COR-L47 (cell line): ENCODE results near the gene CALN1.
"Not testable (repeated sequence)": the region's sequence is repeated elsewhere in the genome, so short reads cannot be mapped to it uniquely, and the experiment has no call there.

Experiments
- DNase-seq: peaks from one replicate; lab custom pipeline; 2025; lab: John Stamatoyannopoulos, UW

Gene CALN1

DNA sequence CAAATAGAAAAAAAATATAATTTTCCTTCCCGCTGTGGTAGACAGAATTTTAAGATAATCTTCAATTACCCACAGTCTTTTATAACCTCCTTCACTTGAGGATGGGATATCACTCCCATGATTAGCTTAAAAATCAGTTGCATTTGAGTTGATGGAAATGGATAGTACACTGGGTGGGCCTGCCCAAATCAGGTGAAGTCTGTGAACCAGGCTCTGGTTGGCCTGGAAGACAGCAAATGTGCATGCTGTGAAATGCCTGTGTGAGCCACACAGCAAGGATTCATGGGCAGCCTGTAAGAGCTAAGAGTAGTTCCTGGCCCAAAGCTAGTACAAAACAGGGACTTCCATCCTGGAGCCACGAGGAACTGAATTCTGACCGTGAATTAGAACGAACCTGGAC lies 548.0 kb downstream of the CALN1 start:
- DNase-seq = no peak

- DNase-seq = no peak
These were observed 551.6 kb downstream of the CALN1 start for GRCh38 chr7:71860572-71860971.

GRCh38 chr7:71857338-71857737 lies 554.8 kb downstream of the CALN1 start:
- DNase-seq = no peak

GRCh38 chr7:71854546-71855397 lies 557.4 kb downstream of the CALN1 start:
- DNase-seq = no peak

DNA sequence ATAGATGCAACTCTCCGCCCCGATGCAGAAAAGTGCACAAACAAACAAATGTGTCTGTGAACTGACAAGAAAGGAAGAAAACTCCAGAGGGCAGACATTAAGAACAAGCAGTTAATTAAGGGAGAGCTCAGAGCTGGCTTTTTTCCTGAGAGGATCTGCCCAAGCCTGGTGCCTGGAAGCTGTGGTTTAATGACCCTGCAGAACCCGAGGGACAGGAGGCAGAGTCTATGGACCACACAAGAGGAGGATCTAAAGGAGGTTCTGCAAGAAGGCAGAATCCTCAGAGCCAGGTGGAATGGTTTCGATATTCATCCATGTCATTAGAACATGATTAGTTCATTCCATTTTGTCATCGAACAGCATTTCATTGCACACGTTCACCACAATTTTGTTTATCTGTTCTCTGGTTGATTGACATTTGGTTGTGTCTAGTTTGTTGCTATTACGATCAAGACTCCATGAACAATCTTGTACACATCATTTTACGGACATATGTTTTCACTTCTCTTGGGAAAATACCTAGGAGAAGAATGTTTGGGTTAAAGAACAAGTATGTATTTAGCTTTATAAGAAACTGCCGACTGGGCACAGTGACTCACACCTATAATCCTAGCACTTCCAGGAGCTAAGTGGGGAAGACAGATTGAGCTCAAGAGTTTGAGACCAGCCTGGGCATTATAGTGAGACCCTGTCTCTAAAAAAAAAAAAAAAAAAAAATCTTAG lies 560.2 kb downstream of the CALN1 start:
- no peak for DNase-seq

DNA sequence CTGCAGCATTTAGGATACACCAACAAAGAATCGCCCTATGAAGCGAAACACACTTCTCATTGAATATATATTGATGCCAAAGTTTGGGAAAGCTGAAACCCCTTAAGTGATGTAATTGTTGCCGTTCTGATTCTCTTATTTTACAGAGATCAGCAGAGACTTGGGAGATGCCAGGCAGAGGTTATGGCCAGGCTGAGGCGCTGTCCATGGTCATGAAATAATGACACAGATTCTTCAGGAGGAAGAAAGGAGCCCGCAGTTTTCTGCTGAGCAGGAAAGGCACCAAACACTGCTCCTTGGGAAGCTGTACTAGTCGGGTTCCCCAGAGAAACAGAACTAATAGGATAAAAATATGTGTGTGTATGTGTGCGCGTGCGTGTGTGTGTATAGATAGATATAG lies 566.0 kb downstream of the CALN1 start:
- no peak for DNase-seq

DNA sequence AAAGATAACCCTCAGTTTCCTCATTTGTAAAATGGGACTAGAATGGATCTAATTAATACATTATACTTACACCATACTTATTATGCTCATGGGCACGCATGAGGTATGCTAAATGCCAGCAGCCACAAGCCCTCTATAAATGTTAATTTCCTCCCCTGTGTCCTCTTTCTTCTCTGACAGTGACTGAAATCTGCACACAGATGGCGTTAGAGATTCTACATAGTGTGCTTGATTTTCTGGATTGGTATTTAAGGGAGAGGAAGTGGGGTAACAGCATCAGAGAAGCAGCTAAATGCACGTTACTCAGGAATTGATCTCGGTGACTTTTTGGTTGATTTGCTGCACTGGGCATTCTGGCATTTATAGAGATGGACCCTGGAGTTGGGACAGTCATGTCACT lies 568.5 kb downstream of the CALN1 start:
- no peak for DNase-seq

DNA sequence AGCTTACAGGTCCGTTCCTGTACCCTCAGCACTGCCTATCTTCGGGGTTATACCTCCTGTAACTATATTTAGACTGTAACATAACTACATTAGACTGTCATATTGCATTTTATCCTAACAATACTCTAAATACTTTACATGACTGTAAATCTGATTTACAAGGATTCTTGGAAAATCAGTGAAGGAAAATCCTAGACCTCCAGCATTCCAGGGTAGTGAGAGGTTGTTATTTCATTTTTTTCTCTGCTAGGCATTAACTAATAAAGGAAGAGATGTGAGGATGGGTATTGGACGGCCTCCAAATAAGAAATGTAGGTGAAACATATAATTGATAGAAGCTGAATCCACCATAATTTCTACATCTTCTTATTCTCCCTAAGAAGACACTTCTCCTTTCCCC lies 569.4 kb downstream of the CALN1 start:
- no peak for DNase-seq

DNA sequence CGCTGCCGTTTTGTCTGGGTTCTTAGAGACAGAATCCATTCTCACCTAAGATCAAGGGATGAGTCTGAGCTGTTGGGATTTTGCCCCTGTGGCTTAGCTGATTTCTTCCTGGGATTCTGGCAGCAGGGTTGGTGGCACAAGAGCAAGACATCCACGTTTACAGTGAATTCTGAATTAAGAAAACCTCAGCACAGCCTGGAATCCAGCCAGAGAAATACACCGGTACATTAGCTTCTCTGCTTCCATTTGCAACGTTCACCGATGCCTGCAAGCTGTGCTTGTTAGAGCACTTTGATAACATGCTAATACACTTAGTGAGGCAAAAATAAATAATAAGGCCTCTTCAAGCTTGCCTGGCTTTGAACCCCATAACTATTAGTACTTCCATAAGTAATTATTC lies 569.8 kb downstream of the CALN1 start:
- DNase-seq = no peak

GRCh38 chr7:71835056-71835455 lies 577.1 kb downstream of the CALN1 start:
- DNase-seq = no peak

DNA sequence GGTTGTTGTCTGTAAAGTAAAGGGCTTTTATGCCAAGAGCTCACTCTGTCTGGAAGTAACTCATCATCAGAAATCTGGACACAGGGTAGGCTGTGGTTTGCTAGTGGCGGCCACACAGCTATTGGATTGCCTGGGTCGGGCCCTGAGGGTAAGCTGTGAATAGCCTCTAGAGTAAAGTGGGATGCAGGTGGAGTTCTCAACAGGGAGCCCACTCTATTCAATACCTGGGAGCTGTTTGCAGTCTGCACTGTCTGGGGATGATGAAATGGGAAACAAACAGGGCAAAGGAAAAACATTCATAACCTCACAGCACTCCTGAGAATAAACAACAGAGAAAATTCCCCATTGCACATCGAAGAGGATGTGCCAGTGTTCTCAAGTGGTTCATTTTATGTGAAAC lies 582.6 kb downstream of the CALN1 start:
- DNase-seq = no peak

DNA sequence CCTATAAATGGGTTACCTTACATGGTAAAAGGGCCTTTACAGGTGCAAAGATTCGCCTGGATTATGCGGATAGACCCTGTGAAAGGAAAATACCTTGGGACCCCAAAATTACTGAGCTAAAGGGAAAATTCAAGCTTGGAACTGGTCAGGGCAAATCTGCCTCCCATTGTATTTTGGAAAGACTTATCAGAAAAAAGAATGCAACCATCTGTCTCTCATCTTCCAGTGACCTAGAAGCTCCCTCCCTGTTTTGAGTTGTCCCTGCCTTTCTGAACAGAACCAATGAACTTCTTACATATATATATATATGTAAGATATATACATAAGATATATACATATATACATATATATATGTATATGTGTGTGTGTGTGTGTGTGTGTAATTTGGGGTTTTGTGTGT lies 583.8 kb downstream of the CALN1 start:
- DNase-seq = no peak

- no peak for DNase-seq
These were observed 586.0 kb downstream of the CALN1 start for GRCh38 chr7:71826141-71826540.

GRCh38 chr7:71824006-71824760 lies 588.0 kb downstream of the CALN1 start:
- no peak for DNase-seq

- not testable (repeated sequence) for DNase-seq
These were observed 589.7 kb downstream of the CALN1 start for GRCh38 chr7:71822406-71822805.

- no peak for DNase-seq
These were observed 594.2 kb downstream of the CALN1 start for GRCh38 chr7:71817916-71818315.

DNA sequence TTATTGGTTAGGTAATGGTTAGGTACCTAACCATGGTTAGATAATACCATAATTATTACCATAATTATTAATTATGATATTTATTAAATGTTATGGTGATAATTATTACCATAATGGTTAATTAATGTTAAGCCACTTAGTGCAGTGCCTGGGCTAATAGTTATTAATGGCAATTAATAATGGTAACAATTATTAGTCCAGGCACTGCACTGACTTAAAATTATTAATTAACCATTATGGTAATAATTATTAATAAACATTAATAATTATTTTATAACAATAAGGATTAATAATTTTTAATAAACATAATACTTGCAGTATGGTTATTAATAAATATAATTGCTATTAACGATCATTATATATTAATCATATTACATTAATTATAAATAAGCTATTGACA lies 604.0 kb downstream of the CALN1 start:
- no peak for DNase-seq

- no peak for DNase-seq
These were observed 607.9 kb downstream of the CALN1 start for GRCh38 chr7:71804256-71804655.

DNA sequence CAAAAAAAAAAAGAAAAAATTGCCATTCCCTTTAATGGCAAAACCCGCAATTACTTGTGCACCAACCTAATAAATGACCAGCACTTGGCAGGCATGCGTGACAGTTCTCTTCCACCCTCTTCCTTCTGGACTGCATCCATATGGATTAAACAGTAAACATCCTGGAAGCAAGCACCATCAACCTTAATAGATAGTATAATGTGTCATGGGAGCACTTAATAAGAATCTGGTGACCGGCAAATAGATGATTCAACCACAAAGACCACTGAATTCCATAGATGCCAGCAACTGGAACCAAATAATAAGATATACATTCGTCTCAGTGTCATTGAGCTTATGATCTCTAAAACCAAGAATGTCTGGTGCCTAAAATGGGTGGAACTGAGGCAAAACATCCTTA lies 610.2 kb downstream of the CALN1 start:
- no peak for DNase-seq

DNA sequence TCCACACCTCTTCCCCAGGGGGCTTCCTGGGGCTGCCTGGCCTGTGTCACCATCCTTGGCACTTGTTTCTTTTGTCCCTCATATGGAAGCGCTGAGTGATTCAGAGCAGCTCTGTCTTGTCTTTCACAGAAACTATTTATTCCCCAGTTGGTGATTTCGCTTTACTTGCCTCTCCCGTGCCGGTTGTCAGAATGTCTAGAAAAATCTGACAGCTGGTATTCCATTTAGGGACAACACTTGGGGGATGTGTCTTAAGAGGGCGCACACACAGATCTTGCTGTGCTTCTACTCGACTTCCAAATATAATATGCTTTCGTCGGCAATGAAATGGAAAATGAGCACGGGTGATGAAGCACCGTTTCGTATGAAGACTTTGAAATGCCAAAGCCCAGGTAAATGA lies 611.8 kb downstream of the CALN1 start:
- no peak for DNase-seq

DNA sequence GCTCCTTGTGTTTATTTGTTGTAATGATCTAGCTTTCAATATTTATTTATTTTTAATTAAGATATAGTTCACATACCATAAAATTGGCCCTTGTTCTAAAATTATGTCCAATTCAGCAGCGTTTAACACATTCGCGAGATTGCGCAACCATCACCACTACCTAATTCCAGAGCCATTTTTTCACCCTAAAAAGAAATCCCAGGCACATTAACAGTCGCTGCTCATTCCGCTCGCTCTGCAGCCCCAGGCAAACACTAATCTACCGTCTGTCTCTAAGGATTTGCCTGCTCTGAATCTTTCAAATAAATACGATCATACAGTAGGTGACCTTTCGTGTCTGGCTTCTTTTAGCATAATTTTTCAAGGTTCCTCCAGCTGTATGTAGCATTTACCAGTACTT lies 616.7 kb downstream of the CALN1 start:
- DNase-seq = no peak

- no peak for DNase-seq
These were observed 618.9 kb downstream of the CALN1 start for GRCh38 chr7:71793251-71793650.

GRCh38 chr7:71787513-71787912 lies 624.6 kb downstream of the CALN1 start:
- DNase-seq = no peak
